ENCODE data around the gene ERN1.

Gene ERN1

GRCh38 chr17:63997341-63998048, 132.4 kb downstream of the ERN1 start:
- Histone ChIP-seq H3K36me3 (replicated peaks in 1 of 2; ENCODE audit: control insufficient read depth in 2 of 2, insufficient read depth in 2 of 2, low read length in 2 of 2) (no peaks in the 10 kb centered on the region), H4K91ac (ENCODE audit: low read depth, low read length, poor library complexity) (no peak overlapping the region), H3K79me1 (ENCODE audit: low read depth, low read length) (no peaks in the 10 kb centered on the region), H3K4ac (ENCODE audit: low read length) (no peak overlapping the region), H3K27me3 (ENCODE audit: control insufficient read depth in 3 of 3, insufficient read depth in 3 of 3, low read depth in 1 of 3, low read length in 3 of 3) (peaks cover 0 to 30% (median 24%) of the 10 kb centered on the region in 3 experiments), H3K27ac (replicated peaks; ENCODE audit: low read length) (no peak overlapping the region), H2BK120ac (ENCODE audit: low read depth, low read length) (no peak overlapping the region), H4K8ac (ENCODE audit: low read depth, low read length) (no peak overlapping the region), H2BK12ac (ENCODE audit: low read length) (no peak overlapping the region), H2BK5ac (ENCODE audit: low read length) (no peak overlapping the region), H3K23ac (ENCODE audit: low read depth, low read length, poor library complexity) (no peak overlapping the region), H2AK5ac (ENCODE audit: low read depth, low read length) (no peak overlapping the region), H3K9me3 (replicated peaks in 1 of 2; ENCODE audit: control insufficient read depth in 2 of 2, insufficient read depth in 1 of 2, low read depth in 1 of 2, low read length in 2 of 2) (peaks cover 0 to 2% of the 10 kb centered on the region in 2 donors), H2AFZ (ENCODE audit: low read length) (peak overlapping the region; percentile 99), H3K9ac (ENCODE audit: low read depth, low read length, poor library complexity) (no peak overlapping the region), H3K4me2 (ENCODE audit: insufficient read depth, low read length, poor library complexity, severe bottlenecking) (peak overlapping the region; percentile 86), H3K4me1 (ENCODE audit: control insufficient read depth in 2 of 2, insufficient read depth in 1 of 2, low read depth in 1 of 2, low read length in 2 of 2) (peaks cover 0 to 6% of the 10 kb centered on the region in 2 donors), H3K18ac (ENCODE audit: low read length) (no peak overlapping the region), H3K14ac (ENCODE audit: low read length) (no peak overlapping the region), H3K4me3 (ENCODE audit: low read length in 2 of 2) (peak overlapping the region; percentile 67 to 88), H2BK15ac (ENCODE audit: low read length) (no peak overlapping the region)
- WGBS, 2 donors (ENCODE audit: extremely low coverage in 2 of 2, insufficient read length in 2 of 2, insufficient replicate concordance in 1 of 2), result no CpG with 5 or more reads among the region's 19 CpGs
- DNase-seq (ENCODE audit: low spot score), result no peak

DNA sequence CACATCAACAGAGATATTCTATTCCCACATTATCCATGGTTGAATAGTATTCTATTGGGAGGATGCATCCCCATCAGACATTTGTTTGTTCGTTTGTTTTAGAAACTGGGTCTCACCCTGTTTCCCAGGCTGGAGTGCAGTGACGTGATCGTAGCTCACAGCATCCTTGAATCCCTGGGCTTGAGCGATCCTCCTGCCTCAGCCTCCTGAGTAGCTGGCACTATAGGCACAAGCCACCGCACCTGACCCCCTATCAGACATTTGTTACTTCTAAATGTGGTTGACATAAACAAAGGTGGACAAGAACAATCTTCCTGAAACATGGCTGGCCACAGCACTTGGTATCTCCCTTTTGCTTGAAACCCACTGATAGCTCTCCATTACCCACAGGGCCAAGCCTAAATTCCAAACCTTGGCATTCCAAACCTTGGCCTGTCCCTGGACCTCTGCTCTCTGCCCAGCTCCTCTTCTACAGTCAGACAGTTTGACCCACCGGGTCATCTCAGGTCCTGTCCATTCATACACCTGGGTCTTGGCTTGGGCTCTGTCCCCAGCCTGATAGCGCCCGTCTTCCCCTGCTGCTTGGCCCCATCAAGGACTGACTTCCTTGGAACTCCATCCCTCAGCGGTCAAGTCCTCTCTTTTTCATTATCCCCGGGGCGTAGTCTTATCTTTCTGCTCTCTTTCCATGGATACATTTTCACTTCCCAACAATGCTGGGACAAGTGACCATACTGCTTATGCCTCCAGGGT, 133.3 kb downstream of the ERN1 start:
- H2BK5ac ChIP-seq (ENCODE audit: low read length), result no peak overlapping the region
- H4K8ac ChIP-seq (ENCODE audit: low read depth, low read length), result no peak overlapping the region
- no peak overlapping the region for H3K14ac ChIP-seq (ENCODE audit: low read length)
- H3K9ac ChIP-seq (ENCODE audit: low read depth, low read length, poor library complexity), result no peak overlapping the region
- no peak overlapping the region for H2AFZ ChIP-seq (ENCODE audit: low read length)
- no peak overlapping the region for H2AK5ac ChIP-seq (ENCODE audit: low read depth, low read length)
- no peak overlapping the region for H2BK120ac ChIP-seq (ENCODE audit: low read depth, low read length)
- H3K4me3 ChIP-seq (ENCODE audit: low read length in 2 of 2), result no peak overlapping the region
- H2BK12ac ChIP-seq (ENCODE audit: low read length), result no peak overlapping the region
- peaks cover 0 to 6% of the 10 kb centered on the region in 2 donors for H3K4me1 ChIP-seq (ENCODE audit: control insufficient read depth in 2 of 2, insufficient read depth in 1 of 2, low read depth in 1 of 2, low read length in 2 of 2)
- H3K9me3 ChIP-seq (replicated peaks in 1 of 2; ENCODE audit: control insufficient read depth in 2 of 2, insufficient read depth in 1 of 2, low read depth in 1 of 2, low read length in 2 of 2), result peaks cover 0 to 2% of the 10 kb centered on the region in 2 donors
- no peak overlapping the region for H3K4ac ChIP-seq (ENCODE audit: low read length)
- H3K36me3 ChIP-seq (replicated peaks in 1 of 2; ENCODE audit: control insufficient read depth in 2 of 2, insufficient read depth in 2 of 2, low read length in 2 of 2), result no peaks in the 10 kb centered on the region
- H3K27me3 ChIP-seq (ENCODE audit: control insufficient read depth in 3 of 3, insufficient read depth in 3 of 3, low read depth in 1 of 3, low read length in 3 of 3), result peaks cover 0 to 38% (median 24%) of the 10 kb centered on the region in 3 experiments
- no peaks in the 10 kb centered on the region for H3K79me1 ChIP-seq (ENCODE audit: low read depth, low read length)
- no peak for DNase-seq (ENCODE audit: low spot score)
- no peak overlapping the region for H4K91ac ChIP-seq (ENCODE audit: low read depth, low read length, poor library complexity)
- WGBS, 2 donors (ENCODE audit: extremely low coverage in 2 of 2, insufficient read length in 2 of 2, insufficient replicate concordance in 1 of 2), result no CpG with 5 or more reads among the region's 11 CpGs
- H3K27ac ChIP-seq (replicated peaks; ENCODE audit: low read length), result no peak overlapping the region
- H3K18ac ChIP-seq (ENCODE audit: low read length), result no peak overlapping the region
- H3K4me2 ChIP-seq (ENCODE audit: insufficient read depth, low read length, poor library complexity, severe bottlenecking), result no peak overlapping the region
- no peak overlapping the region for H2BK15ac ChIP-seq (ENCODE audit: low read length)
- H3K23ac ChIP-seq (ENCODE audit: low read depth, low read length, poor library complexity), result no peak overlapping the region

GRCh38 chr17:63995626-63996025, 134.3 kb downstream of the ERN1 start:
- H2BK12ac ChIP-seq (ENCODE audit: low read length), result no peak overlapping the region
- H3K36me3 ChIP-seq (replicated peaks in 1 of 2; ENCODE audit: control insufficient read depth in 2 of 2, insufficient read depth in 2 of 2, low read length in 2 of 2), result no peaks in the 10 kb centered on the region
- H3K4ac ChIP-seq (ENCODE audit: low read length), result no peak overlapping the region
- no peak overlapping the region for H3K9ac ChIP-seq (ENCODE audit: low read depth, low read length, poor library complexity)
- no peak overlapping the region for H2BK15ac ChIP-seq (ENCODE audit: low read length)
- WGBS, 2 donors (ENCODE audit: extremely low coverage in 2 of 2, insufficient read length in 2 of 2, insufficient replicate concordance in 1 of 2), result no CpG with 5 or more reads among the region's 5 CpGs
- no peak overlapping the region for H3K14ac ChIP-seq (ENCODE audit: low read length)
- H3K4me3 ChIP-seq (ENCODE audit: low read length in 2 of 2), result no peak overlapping the region
- H3K18ac ChIP-seq (ENCODE audit: low read length), result no peak overlapping the region
- peaks cover 0 to 8% of the 10 kb centered on the region in 2 donors for H3K4me1 ChIP-seq (ENCODE audit: control insufficient read depth in 2 of 2, insufficient read depth in 1 of 2, low read depth in 1 of 2, low read length in 2 of 2)
- peak overlapping the region; percentile 27 for H2AK5ac ChIP-seq (ENCODE audit: low read depth, low read length)
- H4K91ac ChIP-seq (ENCODE audit: low read depth, low read length, poor library complexity), result no peak overlapping the region
- peaks cover 0 to 38% (median 24%) of the 10 kb centered on the region in 3 experiments for H3K27me3 ChIP-seq (ENCODE audit: control insufficient read depth in 3 of 3, insufficient read depth in 3 of 3, low read depth in 1 of 3, low read length in 3 of 3)
- peaks cover 0 to 2% of the 10 kb centered on the region in 2 donors for H3K9me3 ChIP-seq (replicated peaks in 1 of 2; ENCODE audit: control insufficient read depth in 2 of 2, insufficient read depth in 1 of 2, low read depth in 1 of 2, low read length in 2 of 2)
- H3K27ac ChIP-seq (replicated peaks; ENCODE audit: low read length), result no peak overlapping the region
- H3K79me1 ChIP-seq (ENCODE audit: low read depth, low read length), result no peaks in the 10 kb centered on the region
- no peak overlapping the region for H4K8ac ChIP-seq (ENCODE audit: low read depth, low read length)
- no peak overlapping the region for H3K4me2 ChIP-seq (ENCODE audit: insufficient read depth, low read length, poor library complexity, severe bottlenecking)
- no peak for DNase-seq (ENCODE audit: low spot score)
- H2AFZ ChIP-seq (ENCODE audit: low read length), result no peak overlapping the region
- no peak overlapping the region for H3K23ac ChIP-seq (ENCODE audit: low read depth, low read length, poor library complexity)
- no peak overlapping the region for H2BK5ac ChIP-seq (ENCODE audit: low read length)
- peak overlapping the region; percentile 9 for H2BK120ac ChIP-seq (ENCODE audit: low read depth, low read length)

- no CpG with 5 or more reads among the region's 3 CpGs for WGBS, 2 donors (ENCODE audit: extremely low coverage in 2 of 2, insufficient read length in 2 of 2, insufficient replicate concordance in 1 of 2)
Observed at GRCh38 chr17:63993368-63993985, 136.5 kb downstream of the ERN1 start.

More at GRCh38 chr17:63993368-63993985, 136.5 kb downstream of the ERN1 start:
- no peaks in the 10 kb centered on the region for H3K9me3 ChIP-seq (replicated peaks in 1 of 2; ENCODE audit: control insufficient read depth in 2 of 2, insufficient read depth in 1 of 2, low read depth in 1 of 2, low read length in 2 of 2)
- no peak overlapping the region for H2BK120ac ChIP-seq (ENCODE audit: low read depth, low read length)
- no peaks in the 10 kb centered on the region for H3K79me1 ChIP-seq (ENCODE audit: low read depth, low read length)
- no peak overlapping the region for H2BK12ac ChIP-seq (ENCODE audit: low read length)
- no peak overlapping the region for H3K27ac ChIP-seq (replicated peaks; ENCODE audit: low read length)
- H3K4ac ChIP-seq (ENCODE audit: low read length), result no peak overlapping the region
- no peak overlapping the region for H2BK15ac ChIP-seq (ENCODE audit: low read length)
- H3K14ac ChIP-seq (ENCODE audit: low read length), result no peak overlapping the region
- no peak overlapping the region for H2AFZ ChIP-seq (ENCODE audit: low read length)
- H3K4me2 ChIP-seq (ENCODE audit: insufficient read depth, low read length, poor library complexity, severe bottlenecking), result no peak overlapping the region
- H2AK5ac ChIP-seq (ENCODE audit: low read depth, low read length), result no peak overlapping the region
- H4K91ac ChIP-seq (ENCODE audit: low read depth, low read length, poor library complexity), result no peak overlapping the region
- DNase-seq (ENCODE audit: low spot score), result no peak
- H3K27me3 ChIP-seq (ENCODE audit: control insufficient read depth in 3 of 3, insufficient read depth in 3 of 3, low read depth in 1 of 3, low read length in 3 of 3), result peaks cover 0 to 42% (median 13%) of the 10 kb centered on the region in 3 experiments
- H3K9ac ChIP-seq (ENCODE audit: low read depth, low read length, poor library complexity), result no peak overlapping the region
- H3K18ac ChIP-seq (ENCODE audit: low read length), result no peak overlapping the region
- no peak overlapping the region for H4K8ac ChIP-seq (ENCODE audit: low read depth, low read length)
- no peaks in the 10 kb centered on the region for H3K36me3 ChIP-seq (replicated peaks in 1 of 2; ENCODE audit: control insufficient read depth in 2 of 2, insufficient read depth in 2 of 2, low read length in 2 of 2)
- H3K4me1 ChIP-seq (ENCODE audit: control insufficient read depth in 2 of 2, insufficient read depth in 1 of 2, low read depth in 1 of 2, low read length in 2 of 2), result peaks cover 0 to 15% of the 10 kb centered on the region in 2 donors
- H2BK5ac ChIP-seq (ENCODE audit: low read length), result no peak overlapping the region
- no peak overlapping the region for H3K4me3 ChIP-seq (ENCODE audit: low read length in 2 of 2)
- H3K23ac ChIP-seq (ENCODE audit: low read depth, low read length, poor library complexity), result no peak overlapping the region
